ENCODE results near the gene DHCR7. TPM values are rescaled to one million over a fixed set of nuclear protein-coding genes. Genes with fewer than 3 reads are reported as not detected.

The DHCR7 gene
- polyA plus RNA-seq, 1 of the 3 experiments (the other 2 are of a cell fraction) = 21.4 TPM

GRCh38 chr11:71410363-71410966, 37.7 kb downstream of the DHCR7 start:
- Histone ChIP-seq H3F3A (replicated peaks; ENCODE audit: insufficient read depth) (no peaks in the 10 kb centered on the region), H3K36me3 (replicated peaks in 1 of 2; ENCODE audit: control insufficient read depth in 1 of 2, insufficient read depth in 2 of 2, low read length in 1 of 2) (no peaks in the 10 kb centered on the region), H4K20me1 (ENCODE audit: insufficient read depth) (no peaks in the 10 kb centered on the region), H3K9ac (no peak overlapping the region), H3K27ac (ENCODE audit: low read depth in 2 of 2, low read length in 1 of 2) (no peak overlapping the region), H2AFZ (ENCODE audit: low read depth) (no peak overlapping the region), H3K4me3 (ENCODE audit: low read depth in 2 of 2, low read length in 1 of 2) (no peak overlapping the region), H3K79me2 (ENCODE audit: insufficient read depth) (no peaks in the 10 kb centered on the region), H3K9me3 (no peaks in the 10 kb centered on the region), H3K4me2 (no peak overlapping the region), H3K27me3 (ENCODE audit: insufficient read depth) (no peaks in the 10 kb centered on the region), H3K4me1 (ENCODE audit: control insufficient read depth in 1 of 2, insufficient read depth in 2 of 2, low read depth in 1 of 2, low read length in 1 of 2) (no peaks in the 10 kb centered on the region; a peak in 1 of 4 replicates), H3K9me2 (no peaks in the 10 kb centered on the region)
- CTCF ChIA-PET = interaction anchor here (1.0 kb wide), 1 partner anchor 10 kb away, joined by 3 read pairs; no protein-coding TSS in a partner anchor
- DNase-seq = no peak
- TF ChIP-seq, protein P1, sequence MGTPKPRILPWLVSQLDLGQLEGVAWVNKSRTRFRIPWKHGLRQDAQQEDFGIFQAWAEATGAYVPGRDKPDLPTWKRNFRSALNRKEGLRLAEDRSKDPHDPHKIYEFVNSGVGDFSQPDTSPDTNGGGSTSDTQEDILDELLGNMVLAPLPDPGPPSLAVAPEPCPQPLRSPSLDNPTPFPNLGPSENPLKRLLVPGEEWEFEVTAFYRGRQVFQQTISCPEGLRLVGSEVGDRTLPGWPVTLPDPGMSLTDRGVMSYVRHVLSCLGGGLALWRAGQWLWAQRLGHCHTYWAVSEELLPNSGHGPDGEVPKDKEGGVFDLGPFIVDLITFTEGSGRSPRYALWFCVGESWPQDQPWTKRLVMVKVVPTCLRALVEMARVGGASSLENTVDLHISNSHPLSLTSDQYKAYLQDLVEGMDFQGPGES (IDR thresholded peaks at IDR 0.05; ENCODE audit: low read depth, low read length) = no peak
- TF ChIP-seq TAF1 (IDR thresholded peaks at IDR 0.05; ENCODE audit: borderline replicate concordance, low read depth, low read length) = no peak
- no peak for TF ChIP-seq RAD21 (IDR thresholded peaks at IDR 0.05; ENCODE audit: low read length)
- no peak for TF ChIP-seq MEF2A (IDR thresholded peaks at IDR 0.05; ENCODE audit: borderline replicate concordance, low read depth)
- TF ChIP-seq ELF1 (IDR thresholded peaks at IDR 0.05) = no peak
- no peak for TF ChIP-seq TCF12 (IDR thresholded peaks at IDR 0.05)
- no peak for TF ChIP-seq MAX (IDR thresholded peaks at IDR 0.05; ENCODE audit: low read depth)
- TF ChIP-seq REST (IDR thresholded peaks at IDR 0.05; ENCODE audit: low read depth, low read length) = no peak
- TF ChIP-seq, protein P2, sequence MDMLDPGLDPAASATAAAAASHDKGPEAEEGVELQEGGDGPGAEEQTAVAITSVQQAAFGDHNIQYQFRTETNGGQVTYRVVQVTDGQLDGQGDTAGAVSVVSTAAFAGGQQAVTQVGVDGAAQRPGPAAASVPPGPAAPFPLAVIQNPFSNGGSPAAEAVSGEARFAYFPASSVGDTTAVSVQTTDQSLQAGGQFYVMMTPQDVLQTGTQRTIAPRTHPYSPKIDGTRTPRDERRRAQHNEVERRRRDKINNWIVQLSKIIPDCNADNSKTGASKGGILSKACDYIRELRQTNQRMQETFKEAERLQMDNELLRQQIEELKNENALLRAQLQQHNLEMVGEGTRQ (IDR thresholded peaks at IDR 0.05; ENCODE audit: borderline replicate concordance, low read depth, low read length) = no peak
- no peak for TF ChIP-seq EP300 (IDR thresholded peaks at IDR 0.05; ENCODE audit: borderline replicate concordance in 1 of 2, low read depth in 1 of 2, low read length in 1 of 2)
- no peak for TF ChIP-seq ZBTB33 (IDR thresholded peaks at IDR 0.05; ENCODE audit: borderline replicate concordance, low read depth)
- no peak for TF ChIP-seq FOXJ3 (CRISPR knock-in tag; IDR thresholded peaks at IDR 0.05)
- TF ChIP-seq EZH2phosphoT487 (IDR thresholded peaks at IDR 0.05; ENCODE audit: borderline replicate concordance, low read depth) = no peak
- no peak for TF ChIP-seq CTCF (IDR thresholded peaks at IDR 0.05)
- no peak for TF ChIP-seq FOSL2 (IDR thresholded peaks at IDR 0.05; ENCODE audit: borderline replicate concordance, low read depth)
- TF ChIP-seq POLR2AphosphoS5 (IDR thresholded peaks at IDR 0.05; ENCODE audit: low read depth, low read length) = no peak
- TF ChIP-seq MXI1 (IDR thresholded peaks at IDR 0.05; ENCODE audit: low read depth, low read length) = no peak
- TF ChIP-seq RXRA (IDR thresholded peaks at IDR 0.05; ENCODE audit: borderline replicate concordance, low read depth) = no peak
- POLR2A ChIA-PET = no interaction called here
- WGBS (ENCODE audit: low lambda C conversion rate) = 51% methylated on average over 7 of the region's 7 CpGs
